ENCODE results near the gene ITGB3. TPM values are rescaled to one million over a fixed set of nuclear protein-coding genes. Genes with fewer than 3 reads are reported as not detected.

The ITGB3 gene
- polyA plus RNA-seq, 1 of the 3 experiments (the other 2 are of a cell fraction) = 4.6 TPM

- TF ChIP-seq ZBTB33 (IDR thresholded peaks at IDR 0.05; ENCODE audit: borderline replicate concordance, low read depth) = no peak
- no peak for TF ChIP-seq SIN3A (IDR thresholded peaks at IDR 0.05; ENCODE audit: borderline replicate concordance, low read depth, low read length)
- no peak for TF ChIP-seq RAD21 (IDR thresholded peaks at IDR 0.05; ENCODE audit: low read length)
- peak in 1 of 2 experiments; percentile 82; a peak in 1 of 4 replicates for TF ChIP-seq EP300 (IDR thresholded peaks at IDR 0.05; ENCODE audit: borderline replicate concordance in 1 of 2, low read depth in 1 of 2, low read length in 1 of 2)
- no peak for TF ChIP-seq IRF3 (IDR thresholded peaks at IDR 0.05; ENCODE audit: low read depth, low read length)
- peak; percentile 72 for TF ChIP-seq PBX3 (IDR thresholded peaks at IDR 0.05)
- no peak for TF ChIP-seq FOXJ3 (CRISPR knock-in tag; IDR thresholded peaks at IDR 0.05)
- no peak for TF ChIP-seq USF2 (IDR thresholded peaks at IDR 0.05; ENCODE audit: borderline replicate concordance, low read depth, low read length)
- TF ChIP-seq RCOR1 (IDR thresholded peaks at IDR 0.05; ENCODE audit: low read length) = no peak
- TF ChIP-seq NRF1 (IDR thresholded peaks at IDR 0.05; ENCODE audit: low read depth, low read length) = no peak
- no peak for TF ChIP-seq CHD2 (IDR thresholded peaks at IDR 0.05; ENCODE audit: low read length, partially characterized antibody)
- no peak for TF ChIP-seq RFX5 (IDR thresholded peaks at IDR 0.05; ENCODE audit: low read length)
- peak; percentile 50; the same call in 1 of the 2 replicates for TF ChIP-seq MAX (IDR thresholded peaks at IDR 0.05; ENCODE audit: low read depth)
- no peak for TF ChIP-seq MXI1 (IDR thresholded peaks at IDR 0.05; ENCODE audit: low read depth, low read length)
- TF ChIP-seq RXRA (IDR thresholded peaks at IDR 0.05; ENCODE audit: borderline replicate concordance, low read depth) = peak; percentile 81; the same call in 1 of the 2 replicates
- peak; percentile 46; the same call in 1 of the 2 replicates for TF ChIP-seq REST (IDR thresholded peaks at IDR 0.05; ENCODE audit: low read depth, low read length)
- TF ChIP-seq ELF1 (IDR thresholded peaks at IDR 0.05) = peak; percentile 17; the same call in 1 of the 2 replicates
- TF ChIP-seq TEAD4 (IDR thresholded peaks at IDR 0.05; ENCODE audit: borderline replicate concordance, insufficient read depth) = peak; percentile 71; the same call in 1 of the 2 replicates
Observed at GRCh38 chr17:47279062-47279801, 25.6 kb downstream of the ITGB3 start (continued).
